ENCODE data around the gene WDFY1. TPM values are rescaled to one million over a fixed set of nuclear protein-coding genes. Genes with fewer than 3 reads are reported as not detected.

The WDFY1 gene
- total RNA-seq, 1 experiment from 2014 or later = 44.7 TPM

DNA sequence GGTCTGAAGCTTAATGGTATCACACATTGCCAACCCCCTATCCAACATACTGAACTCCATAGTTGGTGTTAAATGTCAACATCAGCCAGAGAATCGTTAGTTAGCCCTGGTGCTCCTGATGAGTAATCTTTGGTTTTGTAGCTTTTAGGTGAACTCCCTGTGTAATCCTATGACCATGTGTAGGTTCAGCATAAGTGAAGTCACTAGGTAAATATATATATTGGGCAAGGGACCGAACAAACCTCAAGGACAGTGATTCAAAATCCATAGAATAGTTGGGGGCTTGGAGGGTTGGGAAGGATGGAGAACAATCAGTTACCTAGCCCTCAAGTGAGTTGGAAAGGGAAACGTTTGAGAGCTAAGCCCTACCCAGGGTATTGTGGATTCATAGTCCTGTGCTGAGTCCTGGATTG, 91.7 kb downstream of the WDFY1 start:
- Histone ChIP-seq H3K4me2 (ENCODE audit: low read length) (no peak overlapping the region), H4K20me1 (ENCODE audit: insufficient read depth) (no peaks in the 10 kb centered on the region), H3K4me1 (ENCODE audit: control insufficient read depth in 1 of 2, insufficient read depth in 2 of 2, low read length in 2 of 2) (peaks cover 27 to 30% of the 10 kb centered on the region in 2 experiments), H3K9ac (ENCODE audit: low read length) (no peak overlapping the region), H3K79me2 (ENCODE audit: insufficient read depth, low read length) (no peaks in the 10 kb centered on the region), H3K36me3 (ENCODE audit: control insufficient read depth in 1 of 2, insufficient read depth in 2 of 2, low read length in 2 of 2) (no peaks in the 10 kb centered on the region), H3K9me3 (ENCODE audit: control insufficient read depth in 1 of 2, insufficient read depth in 1 of 2, low read depth in 1 of 2, low read length in 2 of 2) (no peaks in the 10 kb centered on the region), H3K4me3 (replicated peaks in 1 of 2; ENCODE audit: low read depth in 1 of 2, low read length in 2 of 2) (no peak overlapping the region), H2AFZ (ENCODE audit: low read depth, low read length, poor library complexity, severe bottlenecking) (no peak overlapping the region), H3K27me3 (ENCODE audit: insufficient read depth, low read length) (no peaks in the 10 kb centered on the region), H3K9me2 (ENCODE audit: insufficient read depth) (no peaks in the 10 kb centered on the region), H3K27ac (ENCODE audit: low read depth, low read length) (no peak overlapping the region)
- ChIA-PET POLR2A (no interaction called here), CTCF (interaction anchor here (1.7 kb wide), 1 partner anchor 8 kb away, joined by 5 read pairs; no protein-coding TSS in a partner anchor), RAD21 (ENCODE audit: low non-redundant PET in 1 of 2, low total read pairs in 2 of 2, uncharacterized antibody in 2 of 2, unreplicated experiment in 2 of 2) (no interaction called here)
- no TSS peak for BruUV-seq (replicated peaks)
- ATAC-seq (no peak), DNase-seq (ENCODE audit: low read depth, low spot score) (no peak)
- TF ChIP-seq ZBTB33 (IDR thresholded peaks at IDR 0.05; ENCODE audit: extremely low read depth, insufficient replicate concordance, low read length) (no peak), CEBPB (IDR thresholded peaks at IDR 0.05; ENCODE audit: low read depth) (no peak), TCF7L2 (IDR thresholded peaks at IDR 0.05; ENCODE audit: borderline replicate concordance, extremely low read depth, insufficient read depth, insufficient read length) (no peak), SIN3A (IDR thresholded peaks at IDR 0.05; ENCODE audit: low read depth) (no peak), ZNF274 (IDR thresholded peaks at IDR 0.05; ENCODE audit: low read depth, low read length) (no peak), RAD21 (IDR thresholded peaks at IDR 0.05; ENCODE audit: low read depth) (no peak), EZH2phosphoT487 (IDR thresholded peaks at IDR 0.05; ENCODE audit: borderline replicate concordance) (no peak), ZFX (IDR thresholded peaks at IDR 0.05) (no peak), POLR2AphosphoS5 (IDR thresholded peaks at IDR 0.05; ENCODE audit: low read depth, low read length) (no peak), CBX3 (IDR thresholded peaks at IDR 0.05; ENCODE audit: low read depth) (no peak), CTCF (IDR thresholded peaks at IDR 0.05 in 2 of 3, conservative IDR thresholded peaks at IDR 0.05 in 1 of 3; ENCODE audit: borderline replicate concordance in 1 of 3, insufficient read depth in 1 of 3, low read depth in 2 of 3, low read length in 2 of 3) (no peak), YY1 (IDR thresholded peaks at IDR 0.05; ENCODE audit: extremely low read depth, insufficient replicate concordance, low read depth, low read length) (no peak), EGR1 (IDR thresholded peaks at IDR 0.05; ENCODE audit: low read depth) (no peak)
- TF ChIP-seq, protein P1, sequence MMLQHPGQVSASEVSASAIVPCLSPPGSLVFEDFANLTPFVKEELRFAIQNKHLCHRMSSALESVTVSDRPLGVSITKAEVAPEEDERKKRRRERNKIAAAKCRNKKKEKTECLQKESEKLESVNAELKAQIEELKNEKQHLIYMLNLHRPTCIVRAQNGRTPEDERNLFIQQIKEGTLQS (IDR thresholded peaks at IDR 0.05) = no peak
- intact Hi-C loops (cut with micrococcal nuclease) = no loop called here

Data from HCT116 (cell line).